HG03064 (cell line): Measurements from ENCODE around the gene NEUROG3.

ENCODE experiments used
- ATAC-seq: cut with Tn5 transposase; IDR thresholded peaks from one replicate; pipeline ENCODE4 v1.9.1; 2021; ENCODE audit warnings: low read depth; ENCODE audit not compliant: unreplicated experiment

NEUROG3 gene

DNA sequence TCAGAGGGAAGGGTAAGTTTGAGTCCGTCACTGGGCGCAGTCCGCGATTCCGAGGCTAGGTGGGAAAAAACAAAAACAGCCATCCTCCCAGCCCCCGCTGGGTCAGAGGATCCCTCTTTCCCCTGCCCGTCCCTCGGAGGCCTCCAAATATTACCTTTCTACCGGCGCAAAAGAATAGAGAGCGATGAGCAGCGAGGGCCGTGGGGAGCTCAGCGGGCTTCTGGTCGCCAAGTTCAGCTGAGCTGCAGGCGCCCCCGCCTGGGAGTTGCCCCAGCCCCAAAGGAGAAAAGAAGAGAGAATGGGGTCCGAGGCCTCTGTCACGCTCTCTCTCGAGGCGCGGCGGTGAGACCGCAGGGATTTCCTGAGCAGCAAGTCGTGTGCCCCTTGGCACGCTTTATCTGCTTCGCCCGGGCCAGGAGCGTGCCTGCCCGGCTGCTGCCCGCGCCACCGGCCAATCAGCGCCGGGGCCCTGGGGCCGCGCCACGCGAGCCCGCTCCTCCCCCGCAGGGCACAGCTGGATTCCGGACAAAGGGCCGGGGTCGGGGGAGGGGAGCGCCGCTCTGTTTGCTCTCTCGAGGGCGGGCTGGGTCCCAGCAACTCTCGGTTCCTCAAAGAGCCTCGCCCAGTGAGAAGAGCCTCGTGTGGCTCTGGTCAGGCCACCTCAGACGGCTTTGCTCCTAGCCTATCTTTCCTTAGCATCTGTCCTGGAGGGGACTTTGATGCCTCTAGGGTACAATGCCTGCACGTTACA is at the start of gene NEUROG3:
TSS of gene NEUROG3 (minus strand) at position 367 of the 751 bp plus-strand sequence. CDS start 379 bp downstream, outside the sequence.
- no peak for ATAC-seq

- no peak for ATAC-seq
These were observed 47.4 kb upstream of the NEUROG3 start for GRCh38 chr10:69620625-69621024.

DNA sequence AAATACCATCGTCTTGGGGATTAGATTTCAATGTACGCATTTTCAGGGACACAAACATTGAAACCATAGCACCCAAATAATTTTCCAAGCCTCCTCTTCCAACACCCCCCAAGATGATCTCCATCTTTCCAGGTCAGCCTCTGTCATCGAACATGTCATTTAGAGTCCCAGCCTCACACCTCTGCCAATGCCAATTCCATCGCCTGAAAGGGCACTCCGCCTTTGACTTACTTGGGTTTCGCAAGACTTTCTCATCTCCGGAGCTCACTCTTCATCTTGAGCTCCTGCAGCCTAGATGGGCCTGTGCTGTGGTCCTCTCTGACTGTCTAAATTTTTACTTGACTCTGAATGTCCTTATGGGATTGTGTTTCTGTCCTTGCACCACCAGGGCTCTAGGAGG is 46.4 kb upstream of the NEUROG3 start:
- ATAC-seq: no peak

- no peak for ATAC-seq
These were observed 45.5 kb upstream of the NEUROG3 start for GRCh38 chr10:69618746-69619145.

- ATAC-seq: no peak
These were observed 43.1 kb upstream of the NEUROG3 start for GRCh38 chr10:69616358-69616757.

DNA sequence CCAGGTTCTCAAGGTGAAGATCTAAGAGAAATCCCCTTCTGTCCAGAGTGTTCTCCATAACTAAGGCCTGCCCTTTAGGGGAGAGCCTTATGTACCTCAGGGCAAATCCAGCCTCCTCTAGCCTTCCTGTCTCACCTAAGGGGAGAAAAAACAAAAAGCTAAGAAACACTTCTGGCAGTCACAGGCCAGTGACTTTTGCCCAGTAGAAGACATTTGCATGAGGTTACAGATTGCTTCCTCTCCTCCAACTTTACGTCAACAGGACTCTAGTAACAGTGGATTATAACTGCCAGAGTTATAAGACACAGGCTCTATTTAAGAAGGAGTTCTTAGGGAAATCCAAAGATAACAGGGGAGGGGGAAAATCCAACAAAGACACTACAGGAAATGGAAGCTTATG is 40.9 kb upstream of the NEUROG3 start:
- ATAC-seq: no peak

- ATAC-seq: no peak
These were observed 39.5 kb upstream of the NEUROG3 start for GRCh38 chr10:69612760-69613159.

DNA sequence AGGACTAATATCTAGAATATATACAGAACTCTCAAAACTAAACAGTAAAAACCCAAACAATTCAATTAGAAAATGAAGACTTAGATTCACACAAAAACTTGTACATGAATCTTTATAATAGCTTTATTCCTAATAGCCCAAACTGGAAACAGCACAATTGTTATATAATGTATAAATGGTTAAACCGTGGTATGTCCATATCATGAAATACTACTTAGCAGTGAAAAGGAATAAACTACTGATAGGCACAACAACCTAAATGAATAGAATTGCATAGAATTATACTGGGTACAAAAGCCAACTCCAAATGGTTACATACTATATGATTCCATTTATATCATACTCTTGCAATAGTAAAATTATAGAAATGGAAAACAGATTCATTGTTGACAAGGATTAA is 35.9 kb upstream of the NEUROG3 start:
- no peak for ATAC-seq

GRCh38 chr10:69600761-69601330 is 27.6 kb upstream of the NEUROG3 start:
- no peak for ATAC-seq

- no peak for ATAC-seq
These were observed 15.1 kb upstream of the NEUROG3 start for GRCh38 chr10:69588358-69588757.

GRCh38 chr10:69584624-69585023 is 11.4 kb upstream of the NEUROG3 start:
- no peak for ATAC-seq

- ATAC-seq: no peak
These were observed 9.9 kb upstream of the NEUROG3 start for GRCh38 chr10:69583106-69583505.

GRCh38 chr10:69580435-69580834 is 7.2 kb upstream of the NEUROG3 start:
- ATAC-seq: no peak

DNA sequence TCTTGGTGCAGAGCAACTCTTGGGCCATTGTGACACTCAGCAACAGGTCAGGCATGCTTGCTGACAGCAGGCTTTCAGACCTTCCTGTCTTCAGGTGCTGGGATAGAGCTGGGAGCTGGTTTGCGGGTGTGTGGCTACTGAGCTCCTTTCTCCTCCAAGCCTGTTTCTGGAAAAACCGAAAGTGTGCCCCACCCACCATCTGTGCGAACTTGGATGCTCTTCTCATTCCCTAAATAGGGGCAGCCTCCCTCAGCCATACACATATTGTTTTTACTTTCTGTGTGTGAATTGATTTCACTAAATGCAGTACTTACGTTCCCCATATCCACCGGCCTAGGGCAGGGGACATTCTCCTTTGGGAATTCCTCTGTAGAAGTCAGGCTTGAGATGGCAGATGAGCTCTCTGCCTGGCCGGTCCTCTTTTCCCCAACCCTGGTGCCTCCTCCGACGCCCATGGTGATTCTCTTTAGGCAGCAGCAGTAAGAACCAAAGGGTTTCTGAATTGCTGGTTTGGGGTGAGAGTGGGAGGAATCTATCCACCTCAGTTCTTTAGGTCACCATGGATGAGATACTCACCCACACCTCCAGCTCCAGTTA is 6.3 kb upstream of the NEUROG3 start:
- ATAC-seq: no peak

GRCh38 chr10:69578508-69578991 is 5.3 kb upstream of the NEUROG3 start:
- ATAC-seq: no peak

DNA sequence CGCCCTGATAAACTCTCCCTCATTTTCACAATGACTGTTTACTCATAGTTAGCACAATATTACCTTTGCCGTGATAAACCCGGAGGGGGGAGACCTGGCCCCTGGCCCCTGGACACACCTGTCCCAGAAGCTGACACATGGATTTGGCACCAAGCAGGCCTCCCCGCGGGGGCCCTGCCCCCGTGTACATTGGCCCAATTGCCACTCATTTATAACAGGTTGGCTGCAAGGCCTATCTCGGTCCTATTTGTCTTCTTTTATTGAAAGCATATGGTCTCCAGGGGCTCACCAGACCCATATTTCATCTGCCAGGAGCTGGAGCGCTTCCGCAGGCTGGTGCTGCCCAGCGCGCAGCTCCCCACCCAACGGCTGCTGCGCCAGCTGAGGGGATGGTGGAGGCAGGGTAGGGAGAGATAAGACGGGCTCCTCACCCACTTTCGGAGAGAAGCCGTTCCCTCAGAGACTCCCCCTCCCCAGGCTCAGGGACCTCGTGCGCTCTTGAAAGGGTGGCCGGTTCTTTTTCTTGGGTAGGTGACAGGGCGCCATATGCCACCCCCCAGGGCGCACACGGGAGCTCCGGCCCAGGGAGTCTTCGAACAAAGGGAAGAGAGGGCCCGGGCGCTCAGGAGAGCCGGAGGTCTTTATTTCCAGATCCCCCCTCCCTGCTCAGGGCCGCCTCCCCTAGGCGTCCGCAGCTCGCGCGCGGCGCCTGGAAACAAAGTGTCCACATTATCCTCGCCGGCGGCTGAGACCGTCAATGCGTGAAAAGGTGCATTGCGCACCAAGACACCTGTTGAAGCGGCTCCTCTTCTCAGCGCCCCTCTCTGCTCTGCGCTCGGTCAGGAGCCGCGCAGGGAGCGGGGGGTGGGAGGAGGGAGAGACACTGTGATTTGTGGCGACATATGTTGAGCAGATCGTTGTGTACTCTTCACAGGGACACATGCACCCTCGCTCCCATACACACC is 4.3 kb upstream of the NEUROG3 start:
- no peak for ATAC-seq

- ATAC-seq: no peak
These were observed 3.3 kb upstream of the NEUROG3 start for GRCh38 chr10:69576334-69577011.

- ATAC-seq: no peak
These were observed 2.0 kb upstream of the NEUROG3 start for GRCh38 chr10:69575164-69575722.

- no peak for ATAC-seq
These were observed 1.4 kb upstream of the NEUROG3 start for GRCh38 chr10:69574571-69574978.
